ENCODE measurements around the gene MYO7A.

Gene MYO7A

GRCh38 chr11:77144857-77145428, 16.9 kb downstream of the MYO7A start:
- no peak for DNase-seq (ENCODE audit: low read depth)
- TF ChIP-seq CTCF (conservative IDR thresholded peaks at IDR 0.05; ENCODE audit: low read depth, low read length) = no peak
- no peak overlapping the region for H3K4me3 ChIP-seq (ENCODE audit: low read depth, low read length)

GRCh38 chr11:77146261-77147035, 18.4 kb downstream of the MYO7A start:
- DNase-seq (ENCODE audit: low read depth) = no peak
- TF ChIP-seq CTCF (conservative IDR thresholded peaks at IDR 0.05; ENCODE audit: low read depth, low read length) = no peak

GRCh38 chr11:77147036-77147315, 18.9 kb downstream of the MYO7A start:
- DNase-seq (ENCODE audit: low read depth) = no peak

More at GRCh38 chr11:77146261-77147035, 18.4 kb downstream of the MYO7A start:
- H3K4me3 ChIP-seq (ENCODE audit: low read depth, low read length) = no peak overlapping the region

GRCh38 chr11:77147668-77148321, 19.7 kb downstream of the MYO7A start:
- TF ChIP-seq CTCF (conservative IDR thresholded peaks at IDR 0.05; ENCODE audit: low read depth, low read length) = no peak
- H3K4me3 ChIP-seq (ENCODE audit: low read depth, low read length) = peak overlapping the region; percentile 31
- DNase-seq (ENCODE audit: low read depth) = peak; percentile 65

More at GRCh38 chr11:77147036-77147315, 18.9 kb downstream of the MYO7A start:
- H3K4me3 ChIP-seq (ENCODE audit: low read depth, low read length) = no peak overlapping the region
- TF ChIP-seq CTCF (conservative IDR thresholded peaks at IDR 0.05; ENCODE audit: low read depth, low read length) = no peak

- no peak for DNase-seq (ENCODE audit: low read depth)
Measured at GRCh38 chr11:77148963-77149715, 21.1 kb downstream of the MYO7A start.

More at GRCh38 chr11:77148963-77149715, 21.1 kb downstream of the MYO7A start:
- no peak for TF ChIP-seq CTCF (conservative IDR thresholded peaks at IDR 0.05; ENCODE audit: low read depth, low read length)
- no peak overlapping the region for H3K4me3 ChIP-seq (ENCODE audit: low read depth, low read length)

Measured in choroid plexus epithelial cell (primary cell).